Brain microvascular endothelial cell (primary cell): ENCODE results near the gene ACAP1.

ENCODE experiments used
- DNase-seq: peaks from one replicate; pipeline ENCODE4 v3.0.0-alpha.2; 2020
- H3K27ac ChIP-seq: fragments of 250-450 bp; sonication (Bioruptor Pico); 2 replicates; pipeline ENCODE4 v1.5.1; 2020; ENCODE audit warnings: mild to moderate bottlenecking, moderate library complexity
- H3K27me3 ChIP-seq: fragments of 250-450 bp; sonication (Bioruptor Pico); replicated peaks from 2 replicates; pipeline ENCODE4 v1.5.1; 2020; ENCODE audit warnings: mild to moderate bottlenecking
- H3K36me3 ChIP-seq: fragments of 250-450 bp; sonication (Bioruptor Pico); replicated peaks from 2 replicates; pipeline ENCODE4 v1.5.1; 2020; ENCODE audit warnings: mild to moderate bottlenecking
- H3K4me3 ChIP-seq: 2 replicates; pipeline ENCODE4 v1.5.1; 2011; ENCODE audit warnings: low read depth, mild to moderate bottlenecking, control low read depth, low read length, moderate library complexity
- in situ Hi-C: cut with HindIII; loops from 2 replicates; pipeline ENCODE4 v1.10.0; 2017; ENCODE audit warnings: low sequenced_read_pairs, low pct_ligation_motif_present
- TF ChIP-seq, protein P1 (sequence below): IDR thresholded peaks from 2 replicates; pipeline ENCODE4 v1.5.1; 2011; ENCODE audit warnings: low read depth, mild to moderate bottlenecking, moderate library complexity, low read length, control low read depth, inconsistent platforms; ENCODE audit errors: missing control alignments

The ACAP1 gene

GRCh38 chr17:7314719-7315569 lies 21.4 kb upstream of the ACAP1 start, which contains the start of gene GPS2:
Gene GPS2, minus strand, starts transcription at chr17:7315360. Its CDS starts 308 bp downstream, at chr17:7315052.
- TF ChIP-seq, protein P1, sequence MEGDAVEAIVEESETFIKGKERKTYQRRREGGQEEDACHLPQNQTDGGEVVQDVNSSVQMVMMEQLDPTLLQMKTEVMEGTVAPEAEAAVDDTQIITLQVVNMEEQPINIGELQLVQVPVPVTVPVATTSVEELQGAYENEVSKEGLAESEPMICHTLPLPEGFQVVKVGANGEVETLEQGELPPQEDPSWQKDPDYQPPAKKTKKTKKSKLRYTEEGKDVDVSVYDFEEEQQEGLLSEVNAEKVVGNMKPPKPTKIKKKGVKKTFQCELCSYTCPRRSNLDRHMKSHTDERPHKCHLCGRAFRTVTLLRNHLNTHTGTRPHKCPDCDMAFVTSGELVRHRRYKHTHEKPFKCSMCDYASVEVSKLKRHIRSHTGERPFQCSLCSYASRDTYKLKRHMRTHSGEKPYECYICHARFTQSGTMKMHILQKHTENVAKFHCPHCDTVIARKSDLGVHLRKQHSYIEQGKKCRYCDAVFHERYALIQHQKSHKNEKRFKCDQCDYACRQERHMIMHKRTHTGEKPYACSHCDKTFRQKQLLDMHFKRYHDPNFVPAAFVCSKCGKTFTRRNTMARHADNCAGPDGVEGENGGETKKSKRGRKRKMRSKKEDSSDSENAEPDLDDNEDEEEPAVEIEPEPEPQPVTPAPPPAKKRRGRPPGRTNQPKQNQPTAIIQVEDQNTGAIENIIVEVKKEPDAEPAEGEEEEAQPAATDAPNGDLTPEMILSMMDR, result no peak
- in situ Hi-C loops, result no loop called here
- H3K36me3 ChIP-seq, result peaks cover 59% of the 10 kb centered on the region
- H3K4me3 ChIP-seq, result peak within 1 kb of the TSS; percentile 81
- H3K27ac ChIP-seq, result peak within 1 kb of the TSS; percentile 78
- no peaks in the 10 kb centered on the region for H3K27me3 ChIP-seq
- peak; percentile 59 for DNase-seq

DNA sequence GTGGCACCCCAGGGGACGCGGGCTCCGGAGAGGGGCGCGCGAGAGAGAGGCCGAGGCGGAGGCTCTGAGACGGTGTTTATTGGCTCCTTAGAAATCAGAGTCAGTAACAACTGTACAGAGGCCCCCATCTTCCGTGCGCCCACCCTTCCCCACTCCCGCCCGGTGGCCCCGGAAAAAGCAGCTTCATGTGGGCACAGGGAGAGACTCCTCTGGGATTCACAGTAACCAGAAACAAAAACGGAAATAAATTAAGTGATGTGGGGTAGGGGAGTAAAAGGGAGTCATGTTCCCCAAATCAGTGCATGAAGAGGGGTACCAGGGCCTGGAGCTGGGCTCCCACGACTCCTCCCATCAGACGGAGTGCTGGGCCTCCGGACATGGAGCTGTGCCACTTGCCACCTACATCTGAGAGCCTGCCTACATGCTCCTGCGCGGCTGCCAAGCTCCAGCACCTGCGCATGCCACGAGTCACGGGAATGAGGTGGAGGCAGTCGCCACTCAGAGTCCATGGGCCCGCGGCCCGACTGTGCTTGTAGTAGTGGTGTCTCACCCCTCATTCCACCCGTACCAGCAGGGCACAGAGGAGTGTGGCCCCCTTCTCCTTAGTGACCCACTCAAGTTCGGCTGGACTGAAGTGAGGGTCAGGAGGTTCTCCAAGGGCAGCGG lies 20.6 kb upstream of the ACAP1 start:
- in situ Hi-C loops, result no loop called here
- H3K4me3 ChIP-seq, result peak overlapping the region; percentile 81
- peak overlapping the region; percentile 78 for H3K27ac ChIP-seq
- H3K36me3 ChIP-seq, result peaks cover 55% of the 10 kb centered on the region
- no peaks in the 10 kb centered on the region for H3K27me3 ChIP-seq
- DNase-seq, result no peak
- TF ChIP-seq, protein P1, result no peak

DNA sequence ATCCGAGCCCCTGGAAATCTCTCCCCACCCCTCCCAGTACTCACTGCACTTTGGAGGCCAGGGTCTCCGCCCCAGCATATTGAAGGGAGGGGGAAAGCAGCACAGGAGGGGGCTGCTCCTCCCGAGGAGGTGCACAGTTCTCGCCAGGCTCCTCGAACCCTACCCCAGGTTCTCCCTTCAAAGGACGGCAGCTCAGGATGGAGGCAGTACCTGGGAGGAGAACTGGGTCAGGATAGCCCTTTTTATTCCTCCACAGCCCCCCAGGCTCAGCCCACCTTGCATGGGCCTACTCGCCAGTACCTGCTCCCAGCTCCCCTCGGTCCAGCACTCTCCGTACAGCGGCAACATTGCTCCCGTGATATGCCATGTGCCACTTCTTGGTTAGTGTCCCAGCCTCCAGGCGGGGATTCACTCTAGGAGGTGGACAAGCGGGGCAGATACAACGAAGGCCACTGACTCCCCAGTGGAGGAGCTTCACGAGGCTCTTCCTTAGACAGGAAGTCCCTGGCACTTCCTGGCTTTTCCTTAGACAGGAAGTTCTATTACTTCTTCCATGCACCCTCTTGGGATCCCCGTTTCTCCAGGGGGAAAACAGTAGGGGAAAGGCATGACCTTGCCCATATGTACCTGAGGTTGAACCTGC lies 19.0 kb upstream of the ACAP1 start:
- DNase-seq, result no peak
- in situ Hi-C loops, result no loop called here
- TF ChIP-seq, protein P1, result no peak
- Histone ChIP-seq H3K27ac (no peak overlapping the region), H3K27me3 (no peaks in the 10 kb centered on the region), H3K36me3 (peaks cover 55% of the 10 kb centered on the region), H3K4me3 (no peak overlapping the region)

- TF ChIP-seq, protein P1, result no peak
- peaks cover 55% of the 10 kb centered on the region for H3K36me3 ChIP-seq
- H3K27ac ChIP-seq, result no peak overlapping the region
- H3K4me3 ChIP-seq, result no peak overlapping the region
- H3K27me3 ChIP-seq, result no peaks in the 10 kb centered on the region
- in situ Hi-C loops, result no loop called here
- DNase-seq, result no peak
Measured at GRCh38 chr17:7318121-7318860, 18.0 kb upstream of the ACAP1 start.

DNA sequence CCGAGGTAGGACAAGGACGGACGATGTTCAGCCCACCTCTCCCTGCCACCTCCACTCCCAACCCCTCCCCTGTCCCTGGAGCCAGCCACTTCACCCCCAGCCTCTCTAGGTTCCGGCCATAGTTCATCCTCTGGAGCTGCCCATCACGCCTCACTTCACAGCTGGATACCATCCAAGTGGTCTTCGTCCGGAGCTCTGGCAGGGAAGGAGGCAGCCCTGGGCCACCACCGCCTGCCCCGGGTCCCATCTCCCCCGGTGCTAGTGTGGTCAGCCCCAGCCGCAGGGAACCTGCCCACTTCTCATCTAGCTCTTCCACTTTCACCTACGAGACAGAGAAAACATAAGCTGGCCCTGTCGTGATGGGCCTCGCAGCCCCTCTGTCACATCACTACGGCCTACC lies 14.9 kb upstream of the ACAP1 start:
- DNase-seq, result no peak
- Histone ChIP-seq H3K4me3 (no peak overlapping the region), H3K27me3 (no peaks in the 10 kb centered on the region), H3K36me3 (peaks cover 59% of the 10 kb centered on the region), H3K27ac (no peak overlapping the region)
- TF ChIP-seq, protein P1, result no peak
- in situ Hi-C loops, result no loop called here
